OCI-LY1 (cell line): ENCODE data around the gene MGME1.

Source experiments
- H2AFZ ChIP-seq: fragments of 200-600 bp; sonication (generic), shearing (Covaris generic); 2 replicates; pipeline ENCODE4 v1.6.0; 2014; ENCODE audit warnings: antibody characterized with exemption, mild to moderate bottlenecking, low read length
- H3F3A ChIP-seq: fragments of 200-600 bp; sonication (generic), shearing (Covaris generic); 2 replicates; pipeline ENCODE4 v1.6.0; 2014; ENCODE audit warnings: mild to moderate bottlenecking, antibody characterized with exemption, low read length, moderate library complexity; ENCODE audit not compliant: insufficient read depth
- H3K27ac ChIP-seq: fragments of 200-600 bp; sonication (generic); 2 replicates; pipeline ENCODE4 v1.5.1; 2014; ENCODE audit warnings: low read length, mixed run types, mild to moderate bottlenecking, low read depth; ENCODE audit not compliant: poor library complexity, severe bottlenecking
- H3K27me3 ChIP-seq: fragments of 200-600 bp; sonication (generic); 2 replicates; pipeline ENCODE4 v1.6.0; 2014; ENCODE audit warnings: antibody characterized with exemption, mild to moderate bottlenecking, low read length, moderate library complexity; ENCODE audit not compliant: insufficient read depth
- H3K36me3 ChIP-seq: fragments of 200-600 bp; sonication (generic); 2 replicates; pipeline ENCODE4 v1.6.1; 2014; ENCODE audit warnings: mild to moderate bottlenecking, antibody characterized with exemption, low read length, moderate library complexity, mixed read lengths; ENCODE audit not compliant: insufficient read depth
- H3K4me1 ChIP-seq: fragments of 200-600 bp; sonication (generic); 2 replicates; pipeline ENCODE4 v1.5.1; 2014; ENCODE audit warnings: mild to moderate bottlenecking, low read length, moderate library complexity; ENCODE audit not compliant: insufficient read depth, severe bottlenecking
- H3K4me2 ChIP-seq: fragments of 200-600 bp; sonication (generic), shearing (Covaris generic); 2 replicates; pipeline ENCODE4 v1.6.1; 2014; ENCODE audit warnings: low read length
- H3K4me3 ChIP-seq: fragments of 200-600 bp; sonication (generic); 2 replicates; pipeline ENCODE4 v1.5.1; 2014; ENCODE audit warnings: low read length, low read depth, mild to moderate bottlenecking, mixed read lengths; ENCODE audit not compliant: poor library complexity, severe bottlenecking
- H3K79me2 ChIP-seq: fragments of 200-600 bp; shearing (Covaris generic); 2 replicates; pipeline ENCODE4 v1.6.1; 2016; ENCODE audit warnings: mixed run types, low read length, mixed read lengths; ENCODE audit not compliant: insufficient read depth
- H3K9ac ChIP-seq: fragments of 200-600 bp; sonication (generic), shearing (Covaris generic); 2 replicates; pipeline ENCODE4 v1.6.1; 2014; ENCODE audit warnings: mild to moderate bottlenecking, low read length, mixed read lengths
- H3K9me2 ChIP-seq: fragments of 200-600 bp; sonication (generic), shearing (Covaris generic); 2 replicates; pipeline ENCODE4 v1.6.1; 2014; ENCODE audit warnings: low read depth, mild to moderate bottlenecking, low read length, mixed read lengths
- H3K9me3 ChIP-seq: fragments of 200-600 bp; shearing (Covaris generic); 2 replicates; pipeline ENCODE4 v1.6.1; 2014; ENCODE audit warnings: low read length, mixed read lengths
- H4K20me1 ChIP-seq: fragments of 200-600 bp; sonication (generic), shearing (Covaris generic); 2 replicates; pipeline ENCODE4 v1.6.0; 2016; ENCODE audit warnings: mild to moderate bottlenecking, low read length; ENCODE audit not compliant: insufficient read depth
- CTCF ChIP-seq: fragments of 200-600 bp; sonication (generic), shearing (Covaris generic); IDR thresholded peaks from 2 replicates; pipeline ENCODE4 v1.5.1; 2017; ENCODE audit warnings: mild to moderate bottlenecking, antibody characterized with exemption, low read length, moderate library complexity, mixed read lengths
- EZH2 ChIP-seq: fragments of 200-600 bp; sonication (generic), shearing (Covaris generic); IDR thresholded peaks from 2 replicates; pipeline ENCODE4 v1.8.0; 2017; ENCODE audit warnings: borderline replicate concordance, mixed run types, mild to moderate bottlenecking, antibody characterized with exemption, low read length, moderate library complexity, mixed read lengths

The MGME1 gene

DNA sequence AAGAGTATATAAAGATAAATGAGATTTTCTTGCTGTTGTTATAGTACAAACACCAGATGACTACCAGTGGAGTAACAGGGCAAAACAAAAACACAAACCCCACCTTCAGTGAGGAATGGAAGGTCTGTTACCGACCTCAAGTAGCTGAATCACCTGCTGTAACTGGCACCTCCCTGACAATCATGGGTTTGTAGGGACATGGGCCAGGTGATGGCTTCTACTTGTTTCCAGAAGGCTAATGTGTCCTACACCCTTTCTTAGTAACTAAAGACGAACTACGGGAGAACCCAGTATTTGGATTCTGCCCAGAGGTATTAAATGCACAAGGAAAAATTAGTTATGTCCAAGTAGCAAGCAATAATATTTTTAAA, 27.0 kb upstream of the MGME1 start:
- H4K20me1 ChIP-seq, result no peaks in the 10 kb centered on the region
- no peaks in the 10 kb centered on the region for H3F3A ChIP-seq
- TF ChIP-seq CTCF (no peak), EZH2 (no peak)
- peaks cover 23% of the 10 kb centered on the region for H3K4me1 ChIP-seq
- no peak overlapping the region for H3K27ac ChIP-seq
- H2AFZ ChIP-seq, result no peak overlapping the region
- H3K4me3 ChIP-seq, result no peak overlapping the region
- no peak overlapping the region for H3K9ac ChIP-seq
- peaks cover 67% of the 10 kb centered on the region for H3K36me3 ChIP-seq
- H3K9me2 ChIP-seq, result no peaks in the 10 kb centered on the region
- H3K27me3 ChIP-seq, result no peaks in the 10 kb centered on the region
- no peak overlapping the region for H3K4me2 ChIP-seq
- H3K9me3 ChIP-seq, result no peaks in the 10 kb centered on the region
- H3K79me2 ChIP-seq, result no peaks in the 10 kb centered on the region

- no peaks in the 10 kb centered on the region for H3K9me2 ChIP-seq
- H3K27me3 ChIP-seq, result no peaks in the 10 kb centered on the region
- no peaks in the 10 kb centered on the region for H4K20me1 ChIP-seq
- H3K79me2 ChIP-seq, result no peaks in the 10 kb centered on the region
- peak overlapping the region; percentile 37 for H3K27ac ChIP-seq
- no peaks in the 10 kb centered on the region for H3F3A ChIP-seq
- H3K4me1 ChIP-seq, result peaks cover 26% of the 10 kb centered on the region
- no peak overlapping the region for H3K4me3 ChIP-seq
- H3K4me2 ChIP-seq, result no peak overlapping the region
- no peak for TF ChIP-seq EZH2
- no peak for TF ChIP-seq CTCF
- H3K36me3 ChIP-seq, result peaks cover 82% of the 10 kb centered on the region
- H3K9ac ChIP-seq, result no peak overlapping the region
- H2AFZ ChIP-seq, result no peak overlapping the region
- no peaks in the 10 kb centered on the region for H3K9me3 ChIP-seq
These were observed 25.5 kb upstream of the MGME1 start for GRCh38 chr20:17943343-17943742.

GRCh38 chr20:17944854-17945474, 23.9 kb upstream of the MGME1 start:
- no peak overlapping the region for H3K4me2 ChIP-seq
- TF ChIP-seq EZH2 (no peak), CTCF (no peak)
- H3K9ac ChIP-seq, result no peak overlapping the region
- H3K9me3 ChIP-seq, result no peaks in the 10 kb centered on the region
- H4K20me1 ChIP-seq, result no peaks in the 10 kb centered on the region
- H3K4me1 ChIP-seq, result peaks cover 26% of the 10 kb centered on the region
- no peaks in the 10 kb centered on the region for H3K79me2 ChIP-seq
- peaks cover 99% of the 10 kb centered on the region for H3K36me3 ChIP-seq
- no peaks in the 10 kb centered on the region for H3F3A ChIP-seq
- H2AFZ ChIP-seq, result no peak overlapping the region
- no peaks in the 10 kb centered on the region for H3K9me2 ChIP-seq
- no peak overlapping the region for H3K4me3 ChIP-seq
- H3K27me3 ChIP-seq, result no peaks in the 10 kb centered on the region
- H3K27ac ChIP-seq, result no peak overlapping the region
